Measurements from ENCODE around the gene SARS1. TPM values are rescaled to one million over a fixed set of nuclear protein-coding genes. Genes with fewer than 3 reads are reported as not detected.

SARS1 gene
- polyA plus RNA-seq, 1 of the 3 experiments (the other 2 are of a cell fraction): 98.3 TPM

GRCh38 chr1:109207467-109208103 lies 6.1 kb upstream of the SARS1 start:
- H3K9me2 ChIP-seq: no peaks in the 10 kb centered on the region
- no peak overlapping the region for H3K9ac ChIP-seq
- no peaks in the 10 kb centered on the region for H4K20me1 ChIP-seq (ENCODE audit: insufficient read depth)
- no peaks in the 10 kb centered on the region for H3K79me2 ChIP-seq (ENCODE audit: insufficient read depth)
- no peak for DNase-seq
- no peaks in the 10 kb centered on the region for H3K36me3 ChIP-seq (replicated peaks in 1 of 2; ENCODE audit: control insufficient read depth in 1 of 2, insufficient read depth in 2 of 2, low read length in 1 of 2)
- H3K4me3 ChIP-seq (ENCODE audit: low read depth in 2 of 2, low read length in 1 of 2): no peak overlapping the region
- no peak overlapping the region for H3K4me2 ChIP-seq
- H3F3A ChIP-seq (replicated peaks; ENCODE audit: insufficient read depth): no peaks in the 10 kb centered on the region
- 0 out of 4 replicates have a peak, but pooled peaks cover 0 to 4% of the 10 kb centered on the region in 2 experiments for H3K4me1 ChIP-seq (ENCODE audit: control insufficient read depth in 1 of 2, insufficient read depth in 2 of 2, low read depth in 1 of 2, low read length in 1 of 2)
- H3K27ac ChIP-seq (ENCODE audit: low read depth in 2 of 2, low read length in 1 of 2): no peak overlapping the region
- H2AFZ ChIP-seq (ENCODE audit: low read depth): no peak overlapping the region
- H3K9me3 ChIP-seq: no peaks in the 10 kb centered on the region
- no peaks in the 10 kb centered on the region for H3K27me3 ChIP-seq (ENCODE audit: insufficient read depth)
- POLR2A ChIA-PET: no interaction called here
- TF ChIP-seq ELF1 (IDR thresholded peaks at IDR 0.05): no peak
- TF ChIP-seq ZBTB33 (IDR thresholded peaks at IDR 0.05; ENCODE audit: borderline replicate concordance, low read depth): no peak
- no peak for TF ChIP-seq USF2 (IDR thresholded peaks at IDR 0.05; ENCODE audit: borderline replicate concordance, low read depth, low read length)
- no peak for TF ChIP-seq TCF12 (IDR thresholded peaks at IDR 0.05)
- no peak for TF ChIP-seq CHD2 (IDR thresholded peaks at IDR 0.05; ENCODE audit: low read length, partially characterized antibody)
- TF ChIP-seq FOSL2 (IDR thresholded peaks at IDR 0.05; ENCODE audit: borderline replicate concordance, low read depth): no peak
- TF ChIP-seq, protein P1, sequence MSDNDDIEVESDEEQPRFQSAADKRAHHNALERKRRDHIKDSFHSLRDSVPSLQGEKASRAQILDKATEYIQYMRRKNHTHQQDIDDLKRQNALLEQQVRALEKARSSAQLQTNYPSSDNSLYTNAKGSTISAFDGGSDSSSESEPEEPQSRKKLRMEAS (IDR thresholded peaks at IDR 0.05; ENCODE audit: low read depth): no peak
- TF ChIP-seq IRF3 (IDR thresholded peaks at IDR 0.05; ENCODE audit: low read depth, low read length): no peak
- TF ChIP-seq RXRA (IDR thresholded peaks at IDR 0.05; ENCODE audit: borderline replicate concordance, low read depth): no peak
- no peak for TF ChIP-seq GABPA (IDR thresholded peaks at IDR 0.05; ENCODE audit: low read depth)
- no peak for TF ChIP-seq FOXM1 (IDR thresholded peaks at IDR 0.05; ENCODE audit: low read depth)
- TF ChIP-seq MEF2A (IDR thresholded peaks at IDR 0.05; ENCODE audit: borderline replicate concordance, low read depth): no peak
- TF ChIP-seq SIN3A (IDR thresholded peaks at IDR 0.05; ENCODE audit: borderline replicate concordance, low read depth, low read length): no peak
- TF ChIP-seq, protein P2, sequence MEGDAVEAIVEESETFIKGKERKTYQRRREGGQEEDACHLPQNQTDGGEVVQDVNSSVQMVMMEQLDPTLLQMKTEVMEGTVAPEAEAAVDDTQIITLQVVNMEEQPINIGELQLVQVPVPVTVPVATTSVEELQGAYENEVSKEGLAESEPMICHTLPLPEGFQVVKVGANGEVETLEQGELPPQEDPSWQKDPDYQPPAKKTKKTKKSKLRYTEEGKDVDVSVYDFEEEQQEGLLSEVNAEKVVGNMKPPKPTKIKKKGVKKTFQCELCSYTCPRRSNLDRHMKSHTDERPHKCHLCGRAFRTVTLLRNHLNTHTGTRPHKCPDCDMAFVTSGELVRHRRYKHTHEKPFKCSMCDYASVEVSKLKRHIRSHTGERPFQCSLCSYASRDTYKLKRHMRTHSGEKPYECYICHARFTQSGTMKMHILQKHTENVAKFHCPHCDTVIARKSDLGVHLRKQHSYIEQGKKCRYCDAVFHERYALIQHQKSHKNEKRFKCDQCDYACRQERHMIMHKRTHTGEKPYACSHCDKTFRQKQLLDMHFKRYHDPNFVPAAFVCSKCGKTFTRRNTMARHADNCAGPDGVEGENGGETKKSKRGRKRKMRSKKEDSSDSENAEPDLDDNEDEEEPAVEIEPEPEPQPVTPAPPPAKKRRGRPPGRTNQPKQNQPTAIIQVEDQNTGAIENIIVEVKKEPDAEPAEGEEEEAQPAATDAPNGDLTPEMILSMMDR (IDR thresholded peaks at IDR 0.05): no peak
- TF ChIP-seq TEAD4 (IDR thresholded peaks at IDR 0.05; ENCODE audit: borderline replicate concordance, insufficient read depth): no peak
- no peak for TF ChIP-seq RFX5 (IDR thresholded peaks at IDR 0.05; ENCODE audit: low read length)
- WGBS (ENCODE audit: low lambda C conversion rate): 82% methylated on average over 7 of the region's 7 CpGs
- CTCF ChIA-PET: interaction anchor here (1.1 to 1.9 kb wide), 4 partner anchors 16 to 191 kb away, joined by 3 to 6 read pairs (median 6); a partner anchor contains a TSS
